K562 (cell line): ENCODE measurements around the gene ZBTB14. TPM values are rescaled to one million over a fixed set of nuclear protein-coding genes. Genes with fewer than 3 reads are reported as not detected.

ENCODE experiments used
- CBX1 ChIP-seq: sonication (generic); IDR thresholded peaks from 2 replicates; pipeline ENCODE4 v1.6.1; 2016; ENCODE audit warnings: antibody characterized with exemption, low read depth, mild to moderate bottlenecking
- CC2D1A ChIP-seq: fragments of 450-650 bp; IDR thresholded peaks from 2 replicates; pipeline ENCODE4 v1.6.1; 2017; ENCODE audit warnings: mild to moderate bottlenecking
- ESRRB ChIP-seq: fragments of 250-450 bp; sonication (Bioruptor Pico); IDR thresholded peaks from 2 replicates; pipeline ENCODE4 v1.5.0; 2020; ENCODE audit warnings: mild to moderate bottlenecking, moderate library complexity, borderline replicate concordance
- ETV1 ChIP-seq: fragments of 450-650 bp; conservative IDR thresholded peaks from 2 replicates; pipeline ENCODE4 v1.6.1; 2016; ENCODE audit warnings: missing genetic modification characterization, control low read depth, low read depth, missing compliant biosample characterization
- FOXA3 ChIP-seq, 2 experiments: fragments of 450-650 bp in 1 of 2; sonication (generic) in 1 of 2; formaldehyde crosslinking; IDR thresholded peaks in 1 of 2; conservative IDR thresholded peaks in 1 of 2; 2 replicates each; pipeline versions ENCODE4 v1.4.0 to v1.8.0; 2020 to 2022; ENCODE audit warnings: mild to moderate bottlenecking in 2 of 2, missing genetic modification reagents in 1 of 2
- FOXK1 ChIP-seq: sonication (generic); formaldehyde crosslinking; IDR thresholded peaks from 2 replicates; pipeline ENCODE4 v1.8.0; 2022; ENCODE audit warnings: missing genetic modification reagents, mild to moderate bottlenecking, borderline replicate concordance
- FOXK2 ChIP-seq, 2 experiments: fragments of 450-650 bp; IDR thresholded peaks in 1 of 2; conservative IDR thresholded peaks in 1 of 2; 2 replicates each; pipeline ENCODE4 v1.6.1; 2016; ENCODE audit warnings: low read depth in 2 of 2, mild to moderate bottlenecking in 1 of 2
- GABPB1 ChIP-seq: sonication (generic); formaldehyde crosslinking; IDR thresholded peaks from 2 replicates; pipeline ENCODE4 v1.8.0; 2022; ENCODE audit warnings: mild to moderate bottlenecking, missing genetic modification reagents
- KAT7 ChIP-seq: sonication (generic); formaldehyde crosslinking; IDR thresholded peaks from 2 replicates; pipeline ENCODE4 v1.8.0; 2022; ENCODE audit warnings: missing genetic modification reagents, mild to moderate bottlenecking, borderline replicate concordance
- MCM7 ChIP-seq, 2 experiments: fragments of 450-650 bp; IDR thresholded peaks; 2 replicates each; pipeline ENCODE4 v1.6.1; 2016 to 2018
- MIER1 ChIP-seq: fragments of 450-650 bp; IDR thresholded peaks from 2 replicates; pipeline ENCODE4 v1.6.1; 2016; ENCODE audit warnings: antibody characterized with exemption, mild to moderate bottlenecking, low read depth
- MTA1 ChIP-seq: fragments of 450-650 bp; IDR thresholded peaks from 2 replicates; pipeline ENCODE4 v1.6.1; 2017; ENCODE audit warnings: borderline replicate concordance
- TBP ChIP-seq: optimal IDR thresholded peaks from 2 replicates; pipeline ENCODE3; 2011; ENCODE audit warnings: low read depth, low read length, improper control_type of control experiment
- XRCC5 ChIP-seq: fragments of 200-400 bp; formaldehyde crosslinking; IDR thresholded peaks from 2 replicates; pipeline ENCODE4 v1.6.1; 2017; ENCODE audit warnings: low read depth, mild to moderate bottlenecking, low read length
- YY1 ChIP-seq, 3 experiments: IDR thresholded peaks; 2 replicates each; pipeline ENCODE4 v1.6.1; 2011; ENCODE audit warnings: low read length in 2 of 3, mild to moderate bottlenecking in 2 of 3, moderate library complexity in 2 of 3, borderline replicate concordance in 1 of 3, control low read depth in 1 of 3, low read depth in 1 of 3; ENCODE audit not compliant: insufficient read depth in 3 of 3, insufficient replicate concordance in 2 of 3, control insufficient read depth in 1 of 3, insufficient read length in 1 of 3; ENCODE audit errors: extremely low read depth in 1 of 3
- ZNF707 ChIP-seq: fragments of 250-450 bp; sonication (Bioruptor Pico); conservative IDR thresholded peaks from 2 replicates; pipeline ENCODE4 v1.8.0; 2022; ENCODE audit warnings: inconsistent platforms, mild to moderate bottlenecking, moderate library complexity
- polyA plus RNA-seq, 8 experiments: library from polyadenylated mRNA; depleted of rRNA in 4 of 8; stranded (reverse) in 5 of 8; unstranded in 3 of 8; fragments of >200 nt; fragmentation: Nextera tagmentation in 2 of 8; fragmentation: Illumina TruSeq in 1 of 8; extraction: Ambion mirVana in 2 of 8; extraction: Trizol in 1 of 8; gene quantifications; 2 replicates each; pipeline versions ENCODE4 v1.2.1 to v1.2.3, GENCODE V29; 2011 to 2014; ENCODE audit warnings: inconsistent platforms in 1 of 8, missing spikeins in 1 of 8
- total RNA-seq, 7 experiments: library from RNA; depleted of rRNA in 6 of 7; stranded (reverse); fragments of >200 nt in 6 of 7; fragmentation: Illumina TruSeq in 2 of 7; extraction: Trizol in 2 of 7; gene quantifications; 2 replicates each; pipeline versions ENCODE4 v1.2.1 to v1.2.3, GENCODE V29; 2011 to 2021; ENCODE audit warnings: low replicate concordance in 1 of 7
- TF ChIP-seq, protein P1 (sequence below): sonication (generic); formaldehyde crosslinking; IDR thresholded peaks from 2 replicates; pipeline ENCODE4 v1.8.1; 2023; ENCODE audit warnings: mild to moderate bottlenecking, missing genetic modification reagents
- TF ChIP-seq, protein P2 (sequence below): fragments of 450-650 bp; IDR thresholded peaks from 2 replicates; pipeline ENCODE4 v1.7.1; 2018; ENCODE audit warnings: mild to moderate bottlenecking, low read depth; ENCODE audit not compliant: partially characterized antibody
- TF ChIP-seq, protein P3 (sequence below): sonication (generic); formaldehyde crosslinking; IDR thresholded peaks from 2 replicates; pipeline ENCODE4 v1.8.0; 2023; ENCODE audit warnings: mild to moderate bottlenecking, missing genetic modification reagents

The ZBTB14 gene
- total and polyA plus RNA-seq, 9 of the 15 experiments (the other 6 are each of a cell fraction or from before 2014, with no cell fraction given), result 2.8 to 12.6 (median 9.0) TPM

DNA sequence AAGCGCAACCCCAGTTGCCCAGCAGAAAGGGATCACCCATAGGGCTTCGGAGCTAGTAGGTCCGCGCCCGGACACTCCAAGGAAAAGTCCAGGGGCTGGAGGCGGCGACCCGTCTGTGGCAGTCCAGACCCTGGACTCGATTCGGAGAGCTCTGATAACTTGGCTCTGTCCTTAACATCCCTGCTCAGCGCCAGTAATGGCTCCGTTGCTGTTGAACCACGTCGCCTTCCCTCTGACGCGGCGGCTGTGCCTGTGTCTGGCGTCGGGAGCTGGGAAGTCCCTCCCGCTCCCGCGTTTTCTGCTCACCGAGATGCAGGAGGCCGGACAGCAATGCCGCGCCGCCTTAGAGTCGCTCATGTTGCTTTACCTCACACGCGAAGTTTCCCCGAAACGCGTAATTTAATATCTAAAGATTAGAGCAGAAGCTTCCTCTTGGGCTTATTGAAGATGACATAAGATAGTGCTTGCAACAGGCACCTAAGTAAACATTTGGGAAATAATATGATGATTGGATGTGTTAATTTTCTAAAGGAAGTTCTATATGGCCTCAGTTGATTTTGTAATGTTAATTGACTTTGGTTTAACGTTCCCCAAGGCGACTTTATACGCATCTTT is 1.3 kb upstream of the ZBTB14 start (continued):
- TF ChIP-seq, protein P1, sequence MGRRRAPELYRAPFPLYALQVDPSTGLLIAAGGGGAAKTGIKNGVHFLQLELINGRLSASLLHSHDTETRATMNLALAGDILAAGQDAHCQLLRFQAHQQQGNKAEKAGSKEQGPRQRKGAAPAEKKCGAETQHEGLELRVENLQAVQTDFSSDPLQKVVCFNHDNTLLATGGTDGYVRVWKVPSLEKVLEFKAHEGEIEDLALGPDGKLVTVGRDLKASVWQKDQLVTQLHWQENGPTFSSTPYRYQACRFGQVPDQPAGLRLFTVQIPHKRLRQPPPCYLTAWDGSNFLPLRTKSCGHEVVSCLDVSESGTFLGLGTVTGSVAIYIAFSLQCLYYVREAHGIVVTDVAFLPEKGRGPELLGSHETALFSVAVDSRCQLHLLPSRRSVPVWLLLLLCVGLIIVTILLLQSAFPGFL (CRISPR knock-in tag), result no peak
- TF ChIP-seq ETV1 (tag), result 0 out of 2 replicates have a peak, but pooled peaks have one; percentile 18
- peak; percentile 25; the same call in 1 of the 2 replicates for TF ChIP-seq MIER1
- peak; percentile 67 for TF ChIP-seq TBP
- no peak for TF ChIP-seq FOXA3 (CRISPR knock-in tag; conservative IDR thresholded peaks at IDR 0.05 in 1 of 2, IDR thresholded peaks at IDR 0.05 in 1 of 2)
- no peak for TF ChIP-seq MCM7 (IDR thresholded peaks at IDR 0.05)
- TF ChIP-seq FOXK2 (conservative IDR thresholded peaks at IDR 0.05 in 1 of 2, IDR thresholded peaks at IDR 0.05 in 1 of 2; ENCODE audit: low read depth in 2 of 2), result peak; percentile 85 to 87
- peak; percentile 60; the same call in 1 of the 2 replicates for TF ChIP-seq GABPB1 (CRISPR knock-in tag)
- no peak for TF ChIP-seq CBX1
- TF ChIP-seq YY1 (IDR thresholded peaks at IDR 0.05; ENCODE audit: borderline replicate concordance in 1 of 3, control insufficient read depth in 1 of 3, extremely low read depth in 1 of 3, insufficient read depth in 3 of 3, insufficient read length in 1 of 3, insufficient replicate concordance in 2 of 3, low read depth in 1 of 3, low read length in 2 of 3), result peak; percentile 51 to 92 (median 85)
- TF ChIP-seq CC2D1A, result peak; percentile 40; the same call in 1 of the 2 replicates
- TF ChIP-seq ZNF707 (CRISPR knock-in tag), result no peak
- no peak for TF ChIP-seq ESRRB (CRISPR knock-in tag)
- peak; percentile 97 for TF ChIP-seq MTA1
- peak; percentile 58; the same call in 1 of the 2 replicates for TF ChIP-seq FOXK1 (CRISPR knock-in tag)
- TF ChIP-seq, protein P2, sequence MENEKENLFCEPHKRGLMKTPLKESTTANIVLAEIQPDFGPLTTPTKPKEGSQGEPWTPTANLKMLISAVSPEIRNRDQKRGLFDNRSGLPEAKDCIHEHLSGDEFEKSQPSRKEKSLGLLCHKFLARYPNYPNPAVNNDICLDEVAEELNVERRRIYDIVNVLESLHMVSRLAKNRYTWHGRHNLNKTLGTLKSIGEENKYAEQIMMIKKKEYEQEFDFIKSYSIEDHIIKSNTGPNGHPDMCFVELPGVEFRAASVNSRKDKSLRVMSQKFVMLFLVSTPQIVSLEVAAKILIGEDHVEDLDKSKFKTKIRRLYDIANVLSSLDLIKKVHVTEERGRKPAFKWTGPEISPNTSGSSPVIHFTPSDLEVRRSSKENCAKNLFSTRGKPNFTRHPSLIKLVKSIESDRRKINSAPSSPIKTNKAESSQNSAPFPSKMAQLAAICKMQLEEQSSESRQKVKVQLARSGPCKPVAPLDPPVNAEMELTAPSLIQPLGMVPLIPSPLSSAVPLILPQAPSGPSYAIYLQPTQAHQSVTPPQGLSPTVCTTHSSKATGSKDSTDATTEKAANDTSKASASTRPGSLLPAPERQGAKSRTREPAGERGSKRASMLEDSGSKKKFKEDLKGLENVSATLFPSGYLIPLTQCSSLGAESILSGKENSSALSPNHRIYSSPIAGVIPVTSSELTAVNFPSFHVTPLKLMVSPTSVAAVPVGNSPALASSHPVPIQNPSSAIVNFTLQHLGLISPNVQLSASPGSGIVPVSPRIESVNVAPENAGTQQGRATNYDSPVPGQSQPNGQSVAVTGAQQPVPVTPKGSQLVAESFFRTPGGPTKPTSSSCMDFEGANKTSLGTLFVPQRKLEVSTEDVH, result peak; percentile 87
- TF ChIP-seq, protein P3, sequence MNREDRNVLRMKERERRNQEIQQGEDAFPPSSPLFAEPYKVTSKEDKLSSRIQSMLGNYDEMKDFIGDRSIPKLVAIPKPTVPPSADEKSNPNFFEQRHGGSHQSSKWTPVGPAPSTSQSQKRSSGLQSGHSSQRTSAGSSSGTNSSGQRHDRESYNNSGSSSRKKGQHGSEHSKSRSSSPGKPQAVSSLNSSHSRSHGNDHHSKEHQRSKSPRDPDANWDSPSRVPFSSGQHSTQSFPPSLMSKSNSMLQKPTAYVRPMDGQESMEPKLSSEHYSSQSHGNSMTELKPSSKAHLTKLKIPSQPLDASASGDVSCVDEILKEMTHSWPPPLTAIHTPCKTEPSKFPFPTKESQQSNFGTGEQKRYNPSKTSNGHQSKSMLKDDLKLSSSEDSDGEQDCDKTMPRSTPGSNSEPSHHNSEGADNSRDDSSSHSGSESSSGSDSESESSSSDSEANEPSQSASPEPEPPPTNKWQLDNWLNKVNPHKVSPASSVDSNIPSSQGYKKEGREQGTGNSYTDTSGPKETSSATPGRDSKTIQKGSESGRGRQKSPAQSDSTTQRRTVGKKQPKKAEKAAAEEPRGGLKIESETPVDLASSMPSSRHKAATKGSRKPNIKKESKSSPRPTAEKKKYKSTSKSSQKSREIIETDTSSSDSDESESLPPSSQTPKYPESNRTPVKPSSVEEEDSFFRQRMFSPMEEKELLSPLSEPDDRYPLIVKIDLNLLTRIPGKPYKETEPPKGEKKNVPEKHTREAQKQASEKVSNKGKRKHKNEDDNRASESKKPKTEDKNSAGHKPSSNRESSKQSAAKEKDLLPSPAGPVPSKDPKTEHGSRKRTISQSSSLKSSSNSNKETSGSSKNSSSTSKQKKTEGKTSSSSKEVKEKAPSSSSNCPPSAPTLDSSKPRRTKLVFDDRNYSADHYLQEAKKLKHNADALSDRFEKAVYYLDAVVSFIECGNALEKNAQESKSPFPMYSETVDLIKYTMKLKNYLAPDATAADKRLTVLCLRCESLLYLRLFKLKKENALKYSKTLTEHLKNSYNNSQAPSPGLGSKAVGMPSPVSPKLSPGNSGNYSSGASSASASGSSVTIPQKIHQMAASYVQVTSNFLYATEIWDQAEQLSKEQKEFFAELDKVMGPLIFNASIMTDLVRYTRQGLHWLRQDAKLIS (CRISPR knock-in tag), result 0 out of 2 replicates have a peak, but pooled peaks have one; percentile 51
- TF ChIP-seq KAT7 (CRISPR knock-in tag), result 0 out of 2 replicates have a peak, but pooled peaks have one; percentile 6
- TF ChIP-seq XRCC5, result 0 out of 2 replicates have a peak, but pooled peaks have one; percentile 53
